PC-9 (cell line): ENCODE results near the gene SLC39A13.

ENCODE experiments used
- CTCF ChIP-seq: fragments of 200-600 bp; sonication (generic); conservative IDR thresholded peaks from 2 replicates; pipeline ENCODE4 v1.6.1; 2017; ENCODE audit warnings: mixed run types, antibody characterized with exemption, mild to moderate bottlenecking, moderate library complexity
- EZH2 ChIP-seq: fragments of 200-600 bp; sonication (generic); IDR thresholded peaks from 2 replicates; pipeline ENCODE4 v1.8.0; 2017; ENCODE audit warnings: antibody characterized with exemption, low read depth

- TF ChIP-seq CTCF (no peak), EZH2 (no peak)
Observed at GRCh38 chr11:47440054-47440476, 31.7 kb downstream of the SLC39A13 start.
